Spleen (tissue), 11 donors: ENCODE data around the gene ANKRD10. TPM values are rescaled to one million over a fixed set of nuclear protein-coding genes. Genes with fewer than 3 reads are reported as not detected.

ENCODE experiments used
- DNase-seq: peaks from one replicate; pipeline ENCODE4 v3.0.0-alpha.2; 2020
- H3K27ac ChIP-seq, 8 donors: fragments of 200-600 bp; sonication (generic) in 7 of 8; 1 replicate in 4 of 8; 2 replicates in 4 of 8; pipeline versions ENCODE4 v1.5.0 to v1.8.0; 2016 to 2021; ENCODE audit warnings: inconsistent platforms in 4 of 8, mild to moderate bottlenecking in 4 of 8, moderate library complexity in 1 of 8
- H3K27me3 ChIP-seq, 7 donors: fragments of 200-600 bp; sonication (generic) in 6 of 7; replicated peaks in 1 of 7; 1 replicate in 4 of 7; 2 replicates in 3 of 7; pipeline versions ENCODE4 v1.5.0 to v1.8.0; 2016 to 2021; ENCODE audit warnings: inconsistent platforms in 3 of 7, mild to moderate bottlenecking in 1 of 7
- H3K36me3 ChIP-seq, 6 donors: fragments of 200-600 bp; sonication (generic) in 5 of 6; 1 replicate in 4 of 6; 2 replicates in 2 of 6; pipeline versions ENCODE4 v1.5.0 to v1.8.0; 2016 to 2021; ENCODE audit warnings: inconsistent platforms in 2 of 6
- H3K4me1 ChIP-seq, 6 donors: fragments of 200-600 bp; sonication (generic) in 5 of 6; 1 replicate in 3 of 6; 2 replicates in 3 of 6; pipeline versions ENCODE4 v1.5.0 to v1.8.0; 2016 to 2021; ENCODE audit warnings: inconsistent platforms in 3 of 6
- H3K4me3 ChIP-seq, 8 donors: fragments of 200-600 bp; sonication (generic) in 7 of 8; 1 replicate in 4 of 8; 2 replicates in 4 of 8; pipeline versions ENCODE4 v1.5.0 to v1.8.0; 2016 to 2021; ENCODE audit warnings: inconsistent platforms in 4 of 8, mild to moderate bottlenecking in 4 of 8, moderate library complexity in 2 of 8
- H3K9me3 ChIP-seq, 8 donors: fragments of 200-600 bp; sonication (generic) in 7 of 8; 1 replicate in 4 of 8; 2 replicates in 4 of 8; pipeline versions ENCODE4 v1.5.0 to v1.8.0; 2016 to 2021; ENCODE audit warnings: inconsistent platforms in 4 of 8
- CTCF ChIP-seq, 11 experiments: fragments of 200-600 bp in 7 of 11; fragments of 450-650 bp in 4 of 11; sonication (generic) in 4 of 11; IDR thresholded peaks in 8 of 11; conservative IDR thresholded peaks in 3 of 11; 1 replicate in 7 of 11; 2 replicates in 4 of 11; pipeline versions ENCODE4 v1.4.0 to v1.8.0; 2016 to 2021; ENCODE audit warnings: antibody characterized with exemption in 11 of 11, inconsistent platforms in 4 of 11, mild to moderate bottlenecking in 1 of 11
- POLR2A ChIP-seq, 3 donors: fragments of 450-650 bp; IDR thresholded peaks; one replicate each; pipeline ENCODE4 v1.5.1; 2017; ENCODE audit warnings: antibody characterized with exemption in 3 of 3, mild to moderate bottlenecking in 1 of 3
- POLR2AphosphoS5 ChIP-seq, 3 donors: sonication (generic); formaldehyde crosslinking; IDR thresholded peaks; one replicate each; pipeline ENCODE4 v1.5.1; 2017; ENCODE audit warnings: antibody characterized with exemption in 3 of 3
- WGBS, 5 donors: extraction: QIAGEN DNeasy Blood & Tissue Kit in 3 of 5; methylation state at CpG; one replicate each; pipeline versions ENCODE4 v1.1.5 to v1.1.7; 2013 to 2018; 5-methylcytosine and 5-hydroxymethylcytosine counted together
- intact Hi-C: fragments of 100-400 bp; cut with DNase I; formaldehyde crosslinking; loops from one replicate; pipeline ENCODE4 v1.15.0; 2023; ENCODE audit warnings: low total_unique reads
- polyA plus RNA-seq, 3 donors: library from polyadenylated mRNA; stranded (reverse); fragments of 200-250 nt; gene quantifications; one replicate each; pipeline ENCODE4 v1.2.1, GENCODE V29; 2013
- total RNA-seq, 7 donors: library from RNA; depleted of rRNA in 3 of 7; stranded (reverse); fragments of >200 nt in 3 of 7; fragmentation: NEBNext Ultra II Directional in 4 of 7; extraction: Animal tissue kit (Norgen Biotek cat#: 25700) in 4 of 7; gene quantifications; one replicate each; pipeline versions ENCODE4 v1.1.0 to v1.2.1, GENCODE V29; 2016 to 2021
- donor health status: healthy with polysubstance abuse.
- donor health status: DM: no; HTN: no; CAD: no; lungs with moderate emphysema.
- donor health status: DM: no; HTN: no; CAD: no.
- donor health status: Bipolar disorder and iron deficiency.
- donor health status: healthy.
- donor health status: DM: no; HTN: no; CAD: no.
- donor health status: DM: yes; HTN: yes; CAD: no.

Gene ANKRD10
- total and polyA plus RNA-seq, 10 donors, result 122 to 253 (median 183) TPM

- DNase-seq, result peak; percentile 66
- H3K27me3 ChIP-seq, result peaks cover 0 to 68% (median 0%) of the 10 kb centered on the region in 7 donors
These were observed 42.7 kb downstream of the ANKRD10 start for GRCh38 chr13:110872034-110872767.

GRCh38 chr13:110869805-110870706 lies 44.8 kb downstream of the ANKRD10 start:
- peaks cover 4 to 43% (median 21%) of the 10 kb centered on the region in 6 donors for H3K4me1 ChIP-seq
- H3K9me3 ChIP-seq, result no peaks in the 10 kb centered on the region
- peak; percentile 78 for DNase-seq
- peaks cover 0 to 74% (median 0%) of the 10 kb centered on the region in 7 donors for H3K27me3 ChIP-seq
- intact Hi-C loops, result no loop called here
- H3K4me3 ChIP-seq, result peak overlapping the region in 7 of 8 donors; percentile 10 to 44 (median 23)
- 29 to 49% (median 37%) methylated on average over 21 to 34 of the region's 34 CpGs for WGBS, 5 donors
- no peaks in the 10 kb centered on the region for H3K36me3 ChIP-seq
- H3K27ac ChIP-seq, result peak overlapping the region; percentile 57 to 86 (median 76)
- TF ChIP-seq POLR2A (IDR thresholded peaks at IDR 0.05) (no peak), POLR2AphosphoS5 (IDR thresholded peaks at IDR 0.05) (peak; percentile 55 to 76 (median 59)), CTCF (IDR thresholded peaks at IDR 0.05 in 8 of 11, conservative IDR thresholded peaks at IDR 0.05 in 3 of 11) (peak in 3 of 11 experiments; percentile 14 to 20 (median 18))

More at GRCh38 chr13:110872034-110872767, 42.7 kb downstream of the ANKRD10 start:
- no peak overlapping the region for H3K4me3 ChIP-seq
- peaks cover 4 to 47% (median 25%) of the 10 kb centered on the region in 6 donors for H3K4me1 ChIP-seq
- TF ChIP-seq POLR2AphosphoS5 (IDR thresholded peaks at IDR 0.05) (no peak), POLR2A (IDR thresholded peaks at IDR 0.05) (no peak), CTCF (IDR thresholded peaks at IDR 0.05 in 8 of 11, conservative IDR thresholded peaks at IDR 0.05 in 3 of 11) (no peak)
- no peaks in the 10 kb centered on the region for H3K36me3 ChIP-seq
- WGBS, 5 donors, result 71 to 83% (median 75%) methylated on average over 5 to 13 of the region's 13 CpGs
- H3K9me3 ChIP-seq, result no peaks in the 10 kb centered on the region
- intact Hi-C loops, result no loop called here
- H3K27ac ChIP-seq, result no peak overlapping the region

- Histone ChIP-seq H3K4me3 (peak overlapping the region in 7 of 8 donors; percentile 10 to 44 (median 23)), H3K27me3 (peaks cover 0 to 66% (median 0%) of the 10 kb centered on the region in 7 donors), H3K9me3 (no peaks in the 10 kb centered on the region), H3K4me1 (peaks cover 4 to 35% (median 17%) of the 10 kb centered on the region in 6 donors), H3K36me3 (no peaks in the 10 kb centered on the region), H3K27ac (peak overlapping the region; percentile 57 to 86 (median 76))
- no peak for DNase-seq
- TF ChIP-seq POLR2AphosphoS5 (IDR thresholded peaks at IDR 0.05) (peak; percentile 20 to 61 (median 51)), POLR2A (IDR thresholded peaks at IDR 0.05) (no peak)
- 64 to 71% (median 69%) methylated on average over 22 of the region's 22 CpGs for WGBS, 5 donors
- intact Hi-C loops, result no loop called here
These were observed 45.6 kb downstream of the ANKRD10 start for GRCh38 chr13:110869231-110869804.

- no peak for DNase-seq
- no peak for TF ChIP-seq CTCF (IDR thresholded peaks at IDR 0.05 in 8 of 11, conservative IDR thresholded peaks at IDR 0.05 in 3 of 11)
- TF ChIP-seq POLR2AphosphoS5 (IDR thresholded peaks at IDR 0.05), result no peak
- TF ChIP-seq POLR2A (IDR thresholded peaks at IDR 0.05), result no peak
- H3K4me3 ChIP-seq, result no peak overlapping the region
- peaks cover 0 to 29% (median 12%) of the 10 kb centered on the region in 6 donors for H3K4me1 ChIP-seq
- H3K27ac ChIP-seq, result peak overlapping the region in 6 of 8 donors; percentile 27 to 86 (median 76)
- H3K27me3 ChIP-seq, result peaks cover 0 to 63% (median 0%) of the 10 kb centered on the region in 7 donors
- 78 to 82% (median 81%) methylated on average over 5 of the region's 5 CpGs for WGBS, 5 donors
- H3K36me3 ChIP-seq, result no peaks in the 10 kb centered on the region
- no peaks in the 10 kb centered on the region for H3K9me3 ChIP-seq
- intact Hi-C loops, result no loop called here
These were observed 46.1 kb downstream of the ANKRD10 start for GRCh38 chr13:110868720-110869119.
